OCI-LY7 (cell line): ENCODE measurements around the gene KCNMB2. TPM values are rescaled to one million over a fixed set of nuclear protein-coding genes. Genes with fewer than 3 reads are reported as not detected.

Experiments used
- BruUV-seq: library from RNA; stranded (reverse); fragments of 400-500 nt; replicated peaks from 2 replicates; lab custom pipeline; 2021; lab: Mats Ljungman, UMichigan
- CTCF ChIA-PET: fragments of 300-600 bp; sonication (Branson Sonifier 250); formaldehyde crosslinking; loops from one replicate; lab custom pipeline; 2022; ENCODE audit warnings: antibody characterized with exemption; ENCODE audit not compliant: unreplicated experiment; lab: Charles Lee
- POLR2A ChIA-PET: fragments of 300-600 bp; sonication (Branson Sonifier 250); formaldehyde crosslinking; loops from one replicate; lab custom pipeline; 2022; ENCODE audit warnings: antibody characterized with exemption; lab: Charles Lee
- DNase-seq: peaks from one replicate; pipeline ENCODE4 v3.0.0-alpha.2; 2015; ENCODE audit warnings: low spot score
- H2AFZ ChIP-seq: fragments of 200-600 bp; sonication (generic), shearing (Covaris generic); 2 replicates; pipeline ENCODE4 v1.6.1; 2014; ENCODE audit warnings: mild to moderate bottlenecking, antibody characterized with exemption, low read length, moderate library complexity
- H3K27ac ChIP-seq: fragments of 200-600 bp; sonication (generic); 2 replicates; pipeline ENCODE4 v1.5.1; 2014; ENCODE audit warnings: mixed run types, low read depth, mild to moderate bottlenecking, moderate library complexity, low read length, inconsistent platforms; ENCODE audit not compliant: poor library complexity, severe bottlenecking
- H3K36me3 ChIP-seq: fragments of 200-600 bp; sonication (generic); 2 replicates; pipeline ENCODE4 v1.6.1; 2014; ENCODE audit warnings: mild to moderate bottlenecking, antibody characterized with exemption, low read length, moderate library complexity, mixed read lengths; ENCODE audit not compliant: insufficient read depth
- H3K4me1 ChIP-seq: fragments of 200-600 bp; sonication (generic); 2 replicates; pipeline ENCODE4 v1.5.1; 2014; ENCODE audit warnings: mild to moderate bottlenecking, low read length; ENCODE audit not compliant: insufficient read depth, poor library complexity, severe bottlenecking
- H3K4me2 ChIP-seq: fragments of 200-600 bp; sonication (generic); 2 replicates; pipeline ENCODE4 v1.6.1; 2014; ENCODE audit warnings: mild to moderate bottlenecking, low read length
- H3K4me3 ChIP-seq: fragments of 200-600 bp; sonication (generic); 2 replicates; pipeline ENCODE4 v1.5.1; 2014; ENCODE audit warnings: mild to moderate bottlenecking, low read depth, low read length; ENCODE audit not compliant: poor library complexity, severe bottlenecking
- H3K79me2 ChIP-seq: fragments of 200-600 bp; sonication (generic); 2 replicates; pipeline ENCODE4 v1.6.1; 2016; ENCODE audit warnings: low read depth, mild to moderate bottlenecking, low read length, moderate library complexity, mixed read lengths; ENCODE audit not compliant: insufficient read depth
- H3K9me2 ChIP-seq: fragments of 200-600 bp; sonication (generic); 2 replicates; pipeline ENCODE4 v1.6.1; 2016; ENCODE audit warnings: mild to moderate bottlenecking, low read length, mixed read lengths; ENCODE audit not compliant: insufficient read depth
- H3K9me3 ChIP-seq: fragments of 200-600 bp; sonication (generic); 2 replicates; pipeline ENCODE4 v1.6.1; 2014; ENCODE audit warnings: mild to moderate bottlenecking, mixed run types, low read length, mixed read lengths
- H4K20me1 ChIP-seq: fragments of 200-600 bp; sonication (generic); 2 replicates; pipeline ENCODE4 v1.6.1; 2014; ENCODE audit warnings: mild to moderate bottlenecking, antibody characterized with exemption, low read length, moderate library complexity, mixed read lengths; ENCODE audit not compliant: insufficient read depth
- EZH2phosphoT487 ChIP-seq: fragments of 200-600 bp; sonication (generic); IDR thresholded peaks from 2 replicates; pipeline ENCODE4 v1.6.1; 2018; ENCODE audit warnings: low read depth, borderline replicate concordance, mild to moderate bottlenecking, mixed run types, antibody characterized with exemption, low read length, moderate library complexity, mixed read lengths
- intact Hi-C: fragments of 100-400 bp; cut with micrococcal nuclease; formaldehyde crosslinking; loops from one replicate; pipeline ENCODE4 v1.10.0; 2022; ENCODE audit not compliant: unreplicated experiment
- total RNA-seq, 2 experiments: library from RNA; depleted of rRNA in 1 of 2; stranded (reverse); fragments of >200 nt in 1 of 2; shearing (Covaris generic) in 1 of 2; gene quantifications; 2 replicates each; pipeline ENCODE4 v1.2.3, GENCODE V29; 2014 to 2022
- TF ChIP-seq, protein P1 (sequence below): fragments of 200-600 bp; sonication (generic); conservative IDR thresholded peaks from 2 replicates; pipeline ENCODE4 v1.5.1; 2014; ENCODE audit warnings: mild to moderate bottlenecking, antibody characterized with exemption, low read length, moderate library complexity, mixed read lengths

KCNMB2 gene
- total RNA-seq, 2 experiments from 2014 or later: not detected

DNA sequence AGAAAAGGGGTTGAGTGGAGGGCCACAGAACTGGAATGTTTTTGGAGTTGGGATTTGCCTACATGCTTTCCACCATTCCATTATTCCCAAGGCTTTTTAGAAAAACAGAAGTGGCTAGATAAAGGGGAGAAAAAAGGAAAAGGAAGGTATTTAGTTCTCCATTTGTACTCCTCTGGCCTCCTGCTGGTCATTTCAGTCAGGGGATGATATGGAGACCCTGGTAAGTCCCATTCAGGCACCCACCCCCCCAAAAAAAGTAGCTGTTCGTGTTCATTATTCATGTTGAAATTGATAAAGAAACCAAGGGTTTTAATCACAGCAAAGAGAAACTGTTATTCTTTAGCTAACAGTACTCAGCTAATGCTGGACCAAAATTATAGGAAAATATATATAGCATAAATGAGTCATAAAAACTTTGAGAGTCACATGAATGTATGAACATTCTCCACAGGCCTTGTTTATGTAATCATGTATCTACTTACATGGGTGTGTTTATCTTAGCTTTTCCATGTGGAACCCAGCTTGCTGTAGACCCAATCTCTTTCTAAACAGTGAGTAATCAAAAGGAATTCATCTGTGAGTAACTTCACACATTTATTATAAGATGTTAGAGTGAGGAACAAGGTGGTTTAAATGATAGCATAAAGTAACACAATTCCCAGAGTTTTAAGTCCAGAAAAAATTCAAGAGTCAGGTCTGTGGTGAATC, 167.2 kb downstream of the KCNMB2 start:
- H3K4me2 ChIP-seq: no peak overlapping the region
- TF ChIP-seq, protein P1, sequence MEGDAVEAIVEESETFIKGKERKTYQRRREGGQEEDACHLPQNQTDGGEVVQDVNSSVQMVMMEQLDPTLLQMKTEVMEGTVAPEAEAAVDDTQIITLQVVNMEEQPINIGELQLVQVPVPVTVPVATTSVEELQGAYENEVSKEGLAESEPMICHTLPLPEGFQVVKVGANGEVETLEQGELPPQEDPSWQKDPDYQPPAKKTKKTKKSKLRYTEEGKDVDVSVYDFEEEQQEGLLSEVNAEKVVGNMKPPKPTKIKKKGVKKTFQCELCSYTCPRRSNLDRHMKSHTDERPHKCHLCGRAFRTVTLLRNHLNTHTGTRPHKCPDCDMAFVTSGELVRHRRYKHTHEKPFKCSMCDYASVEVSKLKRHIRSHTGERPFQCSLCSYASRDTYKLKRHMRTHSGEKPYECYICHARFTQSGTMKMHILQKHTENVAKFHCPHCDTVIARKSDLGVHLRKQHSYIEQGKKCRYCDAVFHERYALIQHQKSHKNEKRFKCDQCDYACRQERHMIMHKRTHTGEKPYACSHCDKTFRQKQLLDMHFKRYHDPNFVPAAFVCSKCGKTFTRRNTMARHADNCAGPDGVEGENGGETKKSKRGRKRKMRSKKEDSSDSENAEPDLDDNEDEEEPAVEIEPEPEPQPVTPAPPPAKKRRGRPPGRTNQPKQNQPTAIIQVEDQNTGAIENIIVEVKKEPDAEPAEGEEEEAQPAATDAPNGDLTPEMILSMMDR: no peak
- no peak for TF ChIP-seq EZH2phosphoT487

DNA sequence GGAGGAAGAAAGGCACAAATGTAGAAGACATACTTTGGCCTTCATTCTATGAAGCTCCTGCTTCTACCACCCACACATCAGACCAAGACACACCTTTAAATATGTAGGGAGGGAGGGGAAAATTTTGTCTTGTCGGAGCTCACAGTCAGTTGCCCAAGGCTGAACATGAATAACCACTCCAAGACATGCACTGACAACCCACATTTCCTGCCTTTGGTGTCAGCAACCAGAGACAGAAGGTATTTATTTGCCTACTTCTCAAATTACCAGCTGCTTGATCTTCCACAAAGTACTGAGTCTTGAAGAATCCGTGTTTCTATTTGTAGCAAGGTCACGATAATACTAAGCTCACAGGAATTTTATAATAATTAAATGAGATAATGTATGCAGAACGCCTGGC, 169.7 kb downstream of the KCNMB2 start:
- no peaks in the 10 kb centered on the region for H4K20me1 ChIP-seq
- no peak for TF ChIP-seq EZH2phosphoT487
- TF ChIP-seq, protein P1: no peak
- no peaks in the 10 kb centered on the region for H3K9me2 ChIP-seq
- no peaks in the 10 kb centered on the region for H3K9me3 ChIP-seq
- no peak overlapping the region for H3K27ac ChIP-seq
- H3K36me3 ChIP-seq: no peaks in the 10 kb centered on the region
- no peak overlapping the region for H3K4me3 ChIP-seq
- no peaks in the 10 kb centered on the region for H3K4me1 ChIP-seq
- intact Hi-C loops: no loop called here
- no peak for DNase-seq
- CTCF ChIA-PET: no interaction called here
- no peak overlapping the region for H3K4me2 ChIP-seq
- no TSS peak for BruUV-seq
- POLR2A ChIA-PET: interaction anchor here (1.0 to 1.2 kb wide), 2 partner anchors 8 to 153 kb away, joined by 3 to 4 read pairs; no protein-coding TSS in a partner anchor
- H2AFZ ChIP-seq: no peak overlapping the region
- no peaks in the 10 kb centered on the region for H3K79me2 ChIP-seq

More for the DNA sequence above, 167.2 kb downstream of the KCNMB2 start:
- BruUV-seq: no TSS peak
- Histone ChIP-seq H3K9me3 (no peaks in the 10 kb centered on the region), H3K9me2 (no peaks in the 10 kb centered on the region), H4K20me1 (no peaks in the 10 kb centered on the region), H3K27ac (no peak overlapping the region), H3K4me3 (no peak overlapping the region), H3K79me2 (no peaks in the 10 kb centered on the region), H3K4me1 (no peaks in the 10 kb centered on the region), H3K36me3 (no peaks in the 10 kb centered on the region), H2AFZ (no peak overlapping the region)
- CTCF ChIA-PET: no interaction called here
- intact Hi-C loops: no loop called here
- POLR2A ChIA-PET: interaction anchor here (0.9 kb wide), 1 partner anchor 119 kb away, joined by 3 read pairs; no protein-coding TSS in a partner anchor
- no peak for DNase-seq

DNA sequence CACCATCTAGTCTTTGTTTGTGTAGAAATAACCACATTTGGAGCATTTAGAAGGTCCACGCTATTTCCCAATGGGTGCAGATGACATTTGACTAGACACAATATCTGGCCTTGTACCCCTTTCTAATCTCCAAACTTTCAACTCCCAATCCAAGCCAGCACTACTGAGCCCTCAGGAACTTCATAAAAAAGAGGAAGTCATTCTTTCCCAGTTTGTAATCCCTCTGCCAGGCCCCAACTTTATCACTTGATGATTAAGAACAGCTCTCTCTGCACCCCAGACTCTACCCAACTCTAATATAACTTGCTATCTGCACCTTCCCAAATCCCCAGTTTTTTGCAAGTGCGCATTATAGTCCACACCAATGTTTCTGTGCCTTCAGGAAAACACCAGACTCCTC, 170.2 kb downstream of the KCNMB2 start:
- POLR2A ChIA-PET: interaction anchor here (1.0 to 1.2 kb wide), 2 partner anchors 9 to 152 kb away, joined by 3 to 4 read pairs; no protein-coding TSS in a partner anchor
- intact Hi-C loops: no loop called here
- DNase-seq: no peak
- Histone ChIP-seq H3K4me3 (no peak overlapping the region), H3K9me3 (no peaks in the 10 kb centered on the region), H3K9me2 (no peaks in the 10 kb centered on the region), H3K79me2 (no peaks in the 10 kb centered on the region), H3K4me2 (no peak overlapping the region), H4K20me1 (no peaks in the 10 kb centered on the region), H3K27ac (no peak overlapping the region), H3K36me3 (no peaks in the 10 kb centered on the region), H2AFZ (no peak overlapping the region), H3K4me1 (no peaks in the 10 kb centered on the region)
- no peak for TF ChIP-seq EZH2phosphoT487
- TF ChIP-seq, protein P1: no peak
- CTCF ChIA-PET: no interaction called here
- BruUV-seq: no TSS peak
